K562 (cell line): Measurements from ENCODE around the gene UVRAG. TPM values are rescaled to one million over a fixed set of nuclear protein-coding genes. Genes with fewer than 3 reads are reported as not detected.

ENCODE experiments used
- BHLHE40 ChIP-seq: IDR thresholded peaks from 2 replicates; pipeline ENCODE4 v1.6.1; 2011; ENCODE audit warnings: low read length, improper control_type of control experiment
- CREM ChIP-seq: IDR thresholded peaks from 2 replicates; pipeline ENCODE4 v1.6.1; 2014; ENCODE audit warnings: antibody characterized with exemption, low read depth
- CTBP1 ChIP-seq: fragments of 450-650 bp; IDR thresholded peaks from 2 replicates; pipeline ENCODE4 v1.6.1; 2016; ENCODE audit warnings: borderline replicate concordance
- HDAC1 ChIP-seq, 2 experiments: fragments of 450-650 bp; IDR thresholded peaks; 2 replicates each; pipeline ENCODE4 v1.6.1; 2016 to 2017; ENCODE audit warnings: inconsistent platforms in 1 of 2, mild to moderate bottlenecking in 1 of 2, moderate library complexity in 1 of 2
- HSF4 ChIP-seq: fragments of 250-450 bp; sonication (Bioruptor Pico); IDR thresholded peaks from 2 replicates; pipeline ENCODE4 v2.1.2; 2022; ENCODE audit warnings: mild to moderate bottlenecking, moderate library complexity, borderline replicate concordance
- PHB ChIP-seq: fragments of 250-450 bp; sonication (Bioruptor Pico); IDR thresholded peaks from 2 replicates; pipeline ENCODE4 v1.5.0; 2021
- POLR2A ChIP-seq: fragments of 450-650 bp; conservative IDR thresholded peaks from 2 replicates; pipeline ENCODE4 v1.6.1; 2016
- POLR2AphosphoS2 ChIP-seq: IDR thresholded peaks from 2 replicates; pipeline ENCODE4 v1.6.1; 2012; ENCODE audit warnings: low read length, improper control_type of control experiment
- POLR2G ChIP-seq: fragments of 200-400 bp; formaldehyde crosslinking; IDR thresholded peaks from 2 replicates; pipeline ENCODE4 v1.6.1; 2017; ENCODE audit warnings: low read depth, mild to moderate bottlenecking, antibody characterized with exemption, low read length, moderate library complexity
- SAP30 ChIP-seq: fragments of 200-600 bp; sonication (generic); IDR thresholded peaks from 2 replicates; pipeline ENCODE4 v1.6.1; 2012; ENCODE audit warnings: borderline replicate concordance, low read depth, mild to moderate bottlenecking, moderate library complexity, low read length, control low read depth, inconsistent platforms; ENCODE audit not compliant: insufficient read depth, poor library complexity, severe bottlenecking
- SPI1 ChIP-seq: IDR thresholded peaks from 2 replicates; pipeline ENCODE4 v1.6.1; 2011; ENCODE audit warnings: low read depth, low read length, control low read depth, borderline replicate concordance
- TBL1XR1 ChIP-seq, 2 experiments: IDR thresholded peaks; 2 replicates each; pipeline ENCODE4 v1.6.1; 2012; ENCODE audit warnings: improper control_type of control experiment in 2 of 2, low read length in 2 of 2, mild to moderate bottlenecking in 1 of 2
- TRIM24 ChIP-seq, 2 experiments: fragments of 450-650 bp; IDR thresholded peaks; 2 replicates each; pipeline ENCODE4 v1.6.1; 2016
- USF2 ChIP-seq: sonication (generic); formaldehyde crosslinking; IDR thresholded peaks from 2 replicates; pipeline ENCODE4 v1.5.0; 2020; ENCODE audit warnings: missing genetic modification reagents
- ZBTB12 ChIP-seq: fragments of 250-450 bp; sonication (Bioruptor Pico); IDR thresholded peaks from 2 replicates; pipeline ENCODE4 v1.4.0; 2020
- ZNF124 ChIP-seq: sonication (generic); formaldehyde crosslinking; IDR thresholded peaks from 2 replicates; pipeline ENCODE4 v1.8.1; 2022; ENCODE audit warnings: missing genetic modification reagents
- ZNF23 ChIP-seq: fragments of 250-450 bp; sonication (Bioruptor Pico); IDR thresholded peaks from 2 replicates; pipeline ENCODE4 v1.4.0; 2020; ENCODE audit warnings: mild to moderate bottlenecking
- ZNF589 ChIP-seq: fragments of 200-800 bp; sonication (Bioruptor generic); IDR thresholded peaks from 2 replicates; pipeline ENCODE4 v1.6.1; 2016; ENCODE audit warnings: low read depth, missing genetic modification characterization, missing compliant biosample characterization
- ZNF639 ChIP-seq, 2 experiments: fragments of 200-800 bp in 1 of 2; sonication (Bioruptor generic) in 1 of 2; sonication (generic) in 1 of 2; formaldehyde crosslinking in 1 of 2; IDR thresholded peaks in 1 of 2; conservative IDR thresholded peaks in 1 of 2; 2 replicates each; pipeline versions ENCODE4 v1.5.0 to v1.6.1; 2016 to 2020; ENCODE audit warnings: missing compliant biosample characterization in 1 of 2, missing genetic modification characterization in 1 of 2, missing genetic modification reagents in 1 of 2
- ZNF780A ChIP-seq: fragments of 250-450 bp; sonication (Bioruptor Pico); IDR thresholded peaks from 2 replicates; pipeline ENCODE4 v1.5.0; 2021; ENCODE audit warnings: mild to moderate bottlenecking
- polyA plus RNA-seq, 8 experiments: library from polyadenylated mRNA; depleted of rRNA in 4 of 8; stranded (reverse) in 5 of 8; unstranded in 3 of 8; fragments of >200 nt; fragmentation: Nextera tagmentation in 2 of 8; fragmentation: Illumina TruSeq in 1 of 8; extraction: Ambion mirVana in 2 of 8; extraction: Trizol in 1 of 8; gene quantifications; 2 replicates each; pipeline versions ENCODE4 v1.2.1 to v1.2.3, GENCODE V29; 2011 to 2014; ENCODE audit warnings: inconsistent platforms in 1 of 8, missing spikeins in 1 of 8
- total RNA-seq, 7 experiments: library from RNA; depleted of rRNA in 6 of 7; stranded (reverse); fragments of >200 nt in 6 of 7; fragmentation: Illumina TruSeq in 2 of 7; extraction: Trizol in 2 of 7; gene quantifications; 2 replicates each; pipeline versions ENCODE4 v1.2.1 to v1.2.3, GENCODE V29; 2011 to 2021; ENCODE audit warnings: low replicate concordance in 1 of 7
- TF ChIP-seq, protein P1 (sequence below), 2 experiments: fragments of 450-650 bp; IDR thresholded peaks; 2 replicates each; pipeline ENCODE4 v1.6.1; 2018; ENCODE audit warnings: mild to moderate bottlenecking in 2 of 2, low read depth in 1 of 2; ENCODE audit not compliant: partially characterized antibody in 2 of 2

The UVRAG gene
- total and polyA plus RNA-seq, 9 of the 15 experiments (the other 6 are each of a cell fraction or from before 2014, with no cell fraction given), result 3.1 to 17.8 (median 12.4) TPM

GRCh38 chr11:75814677-75815344, at the start of gene UVRAG (continued):
- TF ChIP-seq CREM (peak; percentile 47), SPI1 (peak; percentile 94), ZBTB12 (CRISPR knock-in tag) (0 out of 2 replicates have a peak, but pooled peaks have one; percentile 12), TRIM24 (IDR thresholded peaks at IDR 0.05) (no peak), HDAC1 (IDR thresholded peaks at IDR 0.05) (peak in 1 of 2 experiments; percentile 90; a peak in 2 of 4 replicates), ZNF589 (CRISPR knock-in tag) (0 out of 2 replicates have a peak, but pooled peaks have one; percentile 71), POLR2AphosphoS2 (no peak), TBL1XR1 (IDR thresholded peaks at IDR 0.05; ENCODE audit: low read length in 2 of 2) (peak in 1 of 2 experiments; percentile 9; a peak in 1 of 4 replicates), PHB (no peak), ZNF780A (no peak), HSF4 (CRISPR knock-in tag) (no peak), ZNF639 (CRISPR knock-in tag; conservative IDR thresholded peaks at IDR 0.05 in 1 of 2, IDR thresholded peaks at IDR 0.05 in 1 of 2) (peak in 1 of 2 experiments; percentile 69; a peak in 2 of 4 replicates), USF2 (CRISPR knock-in tag) (peak; percentile 99), CTBP1 (peak; percentile 15), POLR2G (peak; percentile 95), BHLHE40 (peak; percentile 100), ZNF23 (CRISPR knock-in tag) (no peak), POLR2A (peak; percentile 87), SAP30 (peak; percentile 21), ZNF124 (no peak)
- TF ChIP-seq, protein P1, sequence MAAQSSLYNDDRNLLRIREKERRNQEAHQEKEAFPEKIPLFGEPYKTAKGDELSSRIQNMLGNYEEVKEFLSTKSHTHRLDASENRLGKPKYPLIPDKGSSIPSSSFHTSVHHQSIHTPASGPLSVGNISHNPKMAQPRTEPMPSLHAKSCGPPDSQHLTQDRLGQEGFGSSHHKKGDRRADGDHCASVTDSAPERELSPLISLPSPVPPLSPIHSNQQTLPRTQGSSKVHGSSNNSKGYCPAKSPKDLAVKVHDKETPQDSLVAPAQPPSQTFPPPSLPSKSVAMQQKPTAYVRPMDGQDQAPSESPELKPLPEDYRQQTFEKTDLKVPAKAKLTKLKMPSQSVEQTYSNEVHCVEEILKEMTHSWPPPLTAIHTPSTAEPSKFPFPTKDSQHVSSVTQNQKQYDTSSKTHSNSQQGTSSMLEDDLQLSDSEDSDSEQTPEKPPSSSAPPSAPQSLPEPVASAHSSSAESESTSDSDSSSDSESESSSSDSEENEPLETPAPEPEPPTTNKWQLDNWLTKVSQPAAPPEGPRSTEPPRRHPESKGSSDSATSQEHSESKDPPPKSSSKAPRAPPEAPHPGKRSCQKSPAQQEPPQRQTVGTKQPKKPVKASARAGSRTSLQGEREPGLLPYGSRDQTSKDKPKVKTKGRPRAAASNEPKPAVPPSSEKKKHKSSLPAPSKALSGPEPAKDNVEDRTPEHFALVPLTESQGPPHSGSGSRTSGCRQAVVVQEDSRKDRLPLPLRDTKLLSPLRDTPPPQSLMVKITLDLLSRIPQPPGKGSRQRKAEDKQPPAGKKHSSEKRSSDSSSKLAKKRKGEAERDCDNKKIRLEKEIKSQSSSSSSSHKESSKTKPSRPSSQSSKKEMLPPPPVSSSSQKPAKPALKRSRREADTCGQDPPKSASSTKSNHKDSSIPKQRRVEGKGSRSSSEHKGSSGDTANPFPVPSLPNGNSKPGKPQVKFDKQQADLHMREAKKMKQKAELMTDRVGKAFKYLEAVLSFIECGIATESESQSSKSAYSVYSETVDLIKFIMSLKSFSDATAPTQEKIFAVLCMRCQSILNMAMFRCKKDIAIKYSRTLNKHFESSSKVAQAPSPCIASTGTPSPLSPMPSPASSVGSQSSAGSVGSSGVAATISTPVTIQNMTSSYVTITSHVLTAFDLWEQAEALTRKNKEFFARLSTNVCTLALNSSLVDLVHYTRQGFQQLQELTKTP (IDR thresholded peaks at IDR 0.05; ENCODE audit: low read depth in 1 of 2, partially characterized antibody in 2 of 2), result peak in 1 of 2 experiments; percentile 64
